Karpas-422 (cell line): ENCODE results near the gene PLEKHN1. TPM values are rescaled to one million over a fixed set of nuclear protein-coding genes. Genes with fewer than 3 reads are reported as not detected.
"Not testable (repeated sequence)": the region's sequence is repeated elsewhere in the genome, so short reads cannot be mapped to it uniquely, and the experiment has no call there.

Experiments
- DNase-seq: peaks from one replicate; pipeline ENCODE4 v3.0.0-alpha.2; 2015
- H2AFZ ChIP-seq: fragments of 200-600 bp; sonication (generic); 2 replicates; pipeline ENCODE4 v1.6.1; 2014; ENCODE audit warnings: antibody characterized with exemption, low read length, mixed read lengths
- H3K27ac ChIP-seq: fragments of 200-600 bp; sonication (generic); 2 replicates; pipeline ENCODE4 v1.5.1; 2014; ENCODE audit warnings: mild to moderate bottlenecking, low read length, moderate library complexity
- H3K27me3 ChIP-seq: fragments of 200-600 bp; sonication (generic); 2 replicates; pipeline ENCODE4 v1.6.1; 2014; ENCODE audit warnings: low read length, mixed read lengths
- H3K36me3 ChIP-seq: fragments of 200-600 bp; sonication (generic); 2 replicates; pipeline ENCODE4 v1.6.1; 2014; ENCODE audit warnings: low read length, mixed read lengths; ENCODE audit not compliant: insufficient read depth
- H3K4me1 ChIP-seq: fragments of 200-600 bp; sonication (generic); 2 replicates; pipeline ENCODE4 v1.6.1; 2014; ENCODE audit warnings: mild to moderate bottlenecking, low read length, mixed read lengths
- H3K4me2 ChIP-seq: fragments of 200-600 bp; sonication (generic); 2 replicates; pipeline ENCODE4 v1.6.1; 2014; ENCODE audit warnings: low read length, low read depth, mild to moderate bottlenecking; ENCODE audit not compliant: poor library complexity, severe bottlenecking
- H3K4me3 ChIP-seq: fragments of 200-600 bp; sonication (generic); 2 replicates; pipeline ENCODE4 v1.5.1; 2014; ENCODE audit warnings: mild to moderate bottlenecking, antibody characterized with exemption, low read length, mixed read lengths
- H3K79me2 ChIP-seq: fragments of 200-600 bp; sonication (generic); 2 replicates; pipeline ENCODE4 v1.6.1; 2014; ENCODE audit warnings: mild to moderate bottlenecking, low read length, mixed read lengths
- H3K9ac ChIP-seq: fragments of 200-600 bp; sonication (generic); 2 replicates; pipeline ENCODE4 v1.6.0; 2014; ENCODE audit warnings: low read length
- H3K9me2 ChIP-seq: fragments of 200-600 bp; sonication (generic), shearing (Covaris generic); replicated peaks from 2 replicates; pipeline ENCODE4 v1.6.0; 2014; ENCODE audit warnings: mild to moderate bottlenecking, low read length, moderate library complexity; ENCODE audit not compliant: insufficient read depth
- H3K9me3 ChIP-seq: fragments of 300-700, 200-600 bp; sonication (generic); 2 replicates; pipeline ENCODE4 v1.6.1; 2014; ENCODE audit warnings: low read length, mixed read lengths
- H4K20me1 ChIP-seq: fragments of 200-600 bp; sonication (generic); 2 replicates; pipeline ENCODE4 v1.6.1; 2014; ENCODE audit warnings: mild to moderate bottlenecking, antibody characterized with exemption, low read length, low read depth; ENCODE audit not compliant: insufficient read depth
- total RNA-seq: library from RNA; depleted of rRNA; stranded (reverse); fragments of >200 nt; shearing (Covaris generic); gene quantifications from 2 replicates; pipeline ENCODE4 v1.2.3, GENCODE V29; 2014; ENCODE audit warnings: low replicate concordance

PLEKHN1 gene
- total RNA-seq, 1 experiment from 2014 or later, result not detected

DNA sequence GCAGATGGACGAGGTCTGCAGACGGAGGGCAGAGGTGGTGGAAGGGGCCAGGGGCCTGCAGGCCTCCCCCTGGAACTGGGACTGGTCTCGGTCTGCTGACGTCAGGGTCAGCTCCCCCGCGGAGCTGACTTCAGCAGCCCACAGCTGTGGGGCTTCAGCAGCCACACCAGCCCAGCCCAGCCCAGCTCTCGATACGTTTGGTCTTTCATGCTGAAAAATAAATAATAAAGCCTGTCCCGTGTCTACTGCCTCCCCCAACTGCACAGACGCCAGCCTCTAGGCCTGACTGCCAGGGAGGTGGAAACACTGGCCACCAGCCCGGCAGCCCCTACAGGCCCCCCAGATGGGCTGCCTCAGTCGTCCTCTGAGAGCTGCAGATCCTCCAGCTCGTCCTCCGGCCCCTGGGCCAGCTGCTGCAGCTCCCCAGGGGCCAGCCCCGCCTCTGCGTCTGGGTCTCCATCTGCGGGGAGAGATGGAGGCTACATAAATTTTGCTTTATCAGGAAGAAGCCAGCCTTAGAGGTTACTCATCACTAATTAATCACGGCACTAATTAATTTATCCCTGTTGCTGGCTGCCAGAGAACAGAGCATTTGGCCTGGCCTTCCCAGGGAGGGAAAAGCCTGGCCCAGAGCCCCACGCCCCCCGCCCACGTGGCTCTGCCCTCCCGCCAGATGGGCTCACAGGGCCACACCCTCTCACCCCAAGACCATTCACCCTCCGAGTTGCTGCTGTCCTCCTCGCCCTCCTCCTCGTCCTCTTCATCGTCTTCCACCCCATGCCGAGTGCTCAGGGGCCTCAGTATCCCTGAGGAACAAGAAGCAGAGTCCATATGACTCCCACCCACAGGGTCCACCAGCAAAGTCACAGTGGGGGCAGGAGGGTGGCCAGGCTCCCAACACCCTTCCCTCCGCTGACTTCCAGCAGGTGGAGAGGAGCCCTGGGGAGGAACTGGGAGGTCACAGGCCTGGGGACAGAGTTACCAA, 21.6 kb upstream of the PLEKHN1 start:
- no peak for DNase-seq
- Histone ChIP-seq H3K27ac (no peak overlapping the region), H3K36me3 (no peaks in the 10 kb centered on the region), H3K9me2 (no peaks in the 10 kb centered on the region), H3K4me3 (no peak overlapping the region), H2AFZ (no peak overlapping the region), H3K79me2 (no peaks in the 10 kb centered on the region), H3K4me1 (peaks cover 24% of the 10 kb centered on the region), H3K4me2 (no peak overlapping the region), H3K9ac (no peak overlapping the region), H3K27me3 (no peaks in the 10 kb centered on the region), H3K9me3 (no peaks in the 10 kb centered on the region), H4K20me1 (peaks cover 31% of the 10 kb centered on the region; the same call in 1 of the 2 replicates)

DNA sequence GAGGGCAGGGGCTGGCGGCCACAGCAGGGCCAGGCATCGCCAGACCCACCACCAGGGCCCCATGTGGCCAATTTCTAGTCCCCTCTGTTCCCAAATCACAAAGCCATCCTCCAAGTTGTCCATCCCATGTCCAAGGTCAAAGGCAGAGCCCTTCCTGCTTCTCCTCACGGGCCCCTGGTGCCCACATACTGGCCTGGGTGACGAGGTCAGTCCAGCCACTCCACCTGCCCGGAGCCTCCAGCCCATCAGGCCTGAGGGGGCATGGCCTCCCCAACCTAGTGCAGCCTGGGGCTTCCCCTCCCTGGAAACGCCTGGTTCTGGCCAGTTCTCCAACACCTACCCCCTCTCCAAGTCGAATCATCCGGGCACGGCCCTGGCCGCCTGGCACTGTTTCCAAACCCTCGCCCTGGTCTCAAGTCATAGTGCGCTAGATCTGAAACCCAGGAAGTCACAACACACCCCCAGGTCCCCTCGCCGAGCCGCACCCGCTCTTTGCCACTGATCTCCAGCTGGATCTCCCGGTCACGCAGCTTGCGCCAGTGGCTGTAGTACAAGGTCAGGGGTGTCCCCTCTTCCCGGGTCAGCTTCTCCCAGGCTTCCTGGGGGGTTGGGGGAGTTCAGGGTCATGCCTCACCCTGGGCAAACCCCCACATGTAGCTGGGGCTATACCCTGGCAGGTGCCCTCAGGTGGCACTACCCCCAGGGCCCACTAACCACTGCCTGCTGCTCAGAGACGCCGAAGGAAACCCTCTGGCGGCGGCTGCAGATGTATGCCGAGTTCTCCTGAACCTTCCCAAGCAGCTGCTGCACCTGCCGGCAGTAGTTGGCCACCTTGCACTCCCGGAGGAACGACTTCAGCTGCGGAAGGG, 20.4 kb upstream of the PLEKHN1 start:
- H3K9me3 ChIP-seq, result no peaks in the 10 kb centered on the region
- H3K9me2 ChIP-seq, result no peaks in the 10 kb centered on the region
- H3K79me2 ChIP-seq, result no peaks in the 10 kb centered on the region
- no peak overlapping the region for H3K9ac ChIP-seq
- no peak overlapping the region for H3K4me3 ChIP-seq
- DNase-seq, result no peak
- peaks cover 19% of the 10 kb centered on the region for H3K4me1 ChIP-seq
- H2AFZ ChIP-seq, result no peak overlapping the region
- no peaks in the 10 kb centered on the region for H3K27me3 ChIP-seq
- H3K27ac ChIP-seq, result no peak overlapping the region
- H3K36me3 ChIP-seq, result peaks cover 8% of the 10 kb centered on the region; the same call in 1 of the 2 replicates
- H4K20me1 ChIP-seq, result peaks cover 33% of the 10 kb centered on the region; the same call in 1 of the 2 replicates
- H3K4me2 ChIP-seq, result no peak overlapping the region

DNA sequence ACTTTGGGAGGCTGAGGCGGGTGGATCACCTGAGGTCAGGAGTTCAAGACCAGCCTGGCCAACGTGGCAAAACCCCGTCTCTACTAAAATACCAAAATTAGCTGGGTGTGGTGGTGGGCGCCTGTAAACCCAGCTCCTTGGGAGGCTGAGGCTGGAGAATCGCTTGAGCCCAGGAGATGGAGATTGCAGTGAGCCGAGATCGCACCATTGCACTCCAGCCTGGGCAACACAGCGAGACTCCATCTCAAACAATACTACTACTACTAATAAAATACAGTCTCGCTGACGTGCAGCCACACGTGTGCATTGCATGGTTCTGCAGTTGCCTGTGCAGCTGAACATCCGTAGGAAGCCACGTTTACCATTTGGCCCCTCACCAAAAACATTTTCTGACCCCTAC, 19.5 kb upstream of the PLEKHN1 start:
- H3K4me1 ChIP-seq, result peaks cover 12% of the 10 kb centered on the region
- H3K9ac ChIP-seq, DNase-seq, H3K9me3 ChIP-seq, H3K36me3 ChIP-seq, H3K4me3 ChIP-seq, H3K9me2 ChIP-seq, H3K4me2 ChIP-seq, H3K79me2 ChIP-seq, H3K27me3 ChIP-seq, H3K27ac ChIP-seq, H2AFZ ChIP-seq: not testable (repeated sequence)
- peaks cover 28% of the 10 kb centered on the region; the same call in 1 of the 2 replicates for H4K20me1 ChIP-seq

DNA sequence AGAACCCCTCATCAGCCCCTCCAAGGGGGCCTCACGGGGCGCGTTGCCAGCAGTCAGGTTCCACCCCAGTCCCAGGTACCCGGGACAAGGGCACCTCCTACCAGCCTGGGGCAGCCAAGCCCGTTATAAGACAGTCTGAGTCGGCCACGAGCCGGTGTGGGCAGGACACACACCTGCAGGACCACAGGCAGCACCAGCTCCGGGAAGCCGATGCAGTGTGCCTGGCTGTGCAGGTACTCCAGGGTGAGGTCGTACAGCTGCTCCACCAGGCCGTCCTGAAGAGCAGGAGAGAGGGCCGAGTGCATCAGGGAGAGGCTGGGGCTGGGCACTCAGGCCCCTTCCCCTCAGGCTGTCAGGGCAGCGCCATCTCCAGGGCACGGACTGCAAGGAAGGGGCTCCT, 18.3 kb upstream of the PLEKHN1 start:
- no peak overlapping the region for H3K4me2 ChIP-seq
- H2AFZ ChIP-seq, result no peak overlapping the region
- no peaks in the 10 kb centered on the region for H3K9me2 ChIP-seq
- H3K27me3 ChIP-seq, result no peaks in the 10 kb centered on the region
- peaks cover 8% of the 10 kb centered on the region; the same call in 1 of the 2 replicates for H3K36me3 ChIP-seq
- no peaks in the 10 kb centered on the region for H3K9me3 ChIP-seq
- H3K4me1 ChIP-seq, result peaks cover under 1% of the 10 kb centered on the region
- no peak for DNase-seq
- peaks cover 28% of the 10 kb centered on the region; the same call in 1 of the 2 replicates for H4K20me1 ChIP-seq
- H3K4me3 ChIP-seq, result no peak overlapping the region
- H3K79me2 ChIP-seq, result no peaks in the 10 kb centered on the region
- no peak overlapping the region for H3K9ac ChIP-seq
- no peak overlapping the region for H3K27ac ChIP-seq

DNA sequence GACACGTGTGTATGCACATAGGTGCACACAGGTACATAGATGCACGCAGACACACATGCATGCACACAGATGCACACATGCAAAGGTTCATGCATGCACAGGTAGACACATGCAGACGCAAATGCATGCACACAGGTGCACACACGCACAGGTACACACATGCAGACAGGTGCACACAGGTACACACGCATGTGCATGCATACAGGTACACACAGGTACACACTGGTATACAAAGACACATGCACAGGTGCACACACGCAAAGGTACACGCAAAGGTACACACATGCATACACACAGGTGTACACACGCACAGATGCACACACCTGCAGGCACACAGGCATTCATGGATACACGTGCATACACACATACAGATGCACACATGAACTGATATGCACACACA, 16.0 kb upstream of the PLEKHN1 start:
- Histone ChIP-seq H3K4me2 (no peak overlapping the region), H3K79me2 (no peaks in the 10 kb centered on the region), H3K27ac (no peak overlapping the region), H3K9ac (no peak overlapping the region), H2AFZ (no peak overlapping the region), H3K27me3 (no peaks in the 10 kb centered on the region), H4K20me1 (peaks cover 27% of the 10 kb centered on the region; the same call in 1 of the 2 replicates), H3K9me2 (no peaks in the 10 kb centered on the region), H3K36me3 (peaks cover 13% of the 10 kb centered on the region; the same call in 1 of the 2 replicates), H3K9me3 (no peaks in the 10 kb centered on the region), H3K4me3 (no peak overlapping the region), H3K4me1 (no peaks in the 10 kb centered on the region)
- DNase-seq, result no peak

DNA sequence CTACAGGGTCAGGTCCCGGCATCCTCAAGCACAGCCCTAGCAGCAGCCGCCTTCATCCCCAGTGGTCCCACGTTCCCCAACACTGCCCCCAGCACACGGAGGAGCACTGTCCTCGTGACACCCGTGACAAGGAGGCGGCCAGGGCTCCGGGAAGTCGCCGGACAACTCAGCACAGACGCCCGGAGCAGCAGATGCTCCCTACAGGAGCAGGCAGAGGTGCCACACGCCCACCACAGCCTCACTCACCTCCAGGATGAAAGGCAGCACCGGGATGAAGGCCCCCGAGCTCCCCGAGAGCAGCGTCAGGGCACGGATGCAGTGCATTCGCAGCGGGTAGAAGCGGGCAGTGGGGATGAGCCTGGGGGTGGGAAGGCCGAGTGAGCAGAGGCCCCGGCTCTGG, 15.4 kb upstream of the PLEKHN1 start:
- H3K4me1 ChIP-seq, result no peaks in the 10 kb centered on the region
- no peak overlapping the region for H3K9ac ChIP-seq
- H3K36me3 ChIP-seq, result peaks cover 13% of the 10 kb centered on the region; the same call in 1 of the 2 replicates
- H3K9me3 ChIP-seq, result no peaks in the 10 kb centered on the region
- H2AFZ ChIP-seq, result no peak overlapping the region
- H3K27me3 ChIP-seq, result no peaks in the 10 kb centered on the region
- peaks cover 24% of the 10 kb centered on the region; the same call in 1 of the 2 replicates for H4K20me1 ChIP-seq
- DNase-seq, result no peak
- no peaks in the 10 kb centered on the region for H3K79me2 ChIP-seq
- H3K4me3 ChIP-seq, result no peak overlapping the region
- no peaks in the 10 kb centered on the region for H3K9me2 ChIP-seq
- H3K4me2 ChIP-seq, result no peak overlapping the region
- no peak overlapping the region for H3K27ac ChIP-seq

DNA sequence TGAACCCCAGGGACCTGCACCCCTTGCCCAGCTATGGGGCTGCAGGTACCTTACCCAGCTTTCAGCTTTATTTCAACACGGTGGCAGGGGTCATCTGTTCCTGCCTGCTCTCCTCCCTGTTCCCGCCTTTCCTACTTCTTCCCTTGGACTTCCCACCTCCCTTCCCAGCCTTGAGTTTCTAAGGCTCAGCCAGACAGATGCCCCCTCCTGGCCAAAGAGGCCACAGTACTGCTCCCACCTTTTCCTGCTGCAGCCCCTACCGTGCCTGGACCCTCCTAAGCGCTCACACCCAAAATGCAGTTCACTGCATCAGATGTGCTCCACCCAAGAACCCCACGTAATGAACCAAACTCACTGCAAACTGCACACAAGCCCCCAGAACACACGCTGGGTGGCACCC, 14.9 kb upstream of the PLEKHN1 start:
- Histone ChIP-seq H3K9me3 (no peaks in the 10 kb centered on the region), H3K9me2 (no peaks in the 10 kb centered on the region), H3K9ac (no peak overlapping the region), H2AFZ (no peak overlapping the region), H3K4me2 (no peak overlapping the region), H3K27ac (no peak overlapping the region), H3K4me3 (no peak overlapping the region), H3K4me1 (no peaks in the 10 kb centered on the region), H3K36me3 (peaks cover 13% of the 10 kb centered on the region; the same call in 1 of the 2 replicates), H3K27me3 (no peaks in the 10 kb centered on the region), H3K79me2 (no peaks in the 10 kb centered on the region), H4K20me1 (0 out of 2 replicates have a peak, but pooled peaks cover 23% of the 10 kb centered on the region)
- no peak for DNase-seq

DNA sequence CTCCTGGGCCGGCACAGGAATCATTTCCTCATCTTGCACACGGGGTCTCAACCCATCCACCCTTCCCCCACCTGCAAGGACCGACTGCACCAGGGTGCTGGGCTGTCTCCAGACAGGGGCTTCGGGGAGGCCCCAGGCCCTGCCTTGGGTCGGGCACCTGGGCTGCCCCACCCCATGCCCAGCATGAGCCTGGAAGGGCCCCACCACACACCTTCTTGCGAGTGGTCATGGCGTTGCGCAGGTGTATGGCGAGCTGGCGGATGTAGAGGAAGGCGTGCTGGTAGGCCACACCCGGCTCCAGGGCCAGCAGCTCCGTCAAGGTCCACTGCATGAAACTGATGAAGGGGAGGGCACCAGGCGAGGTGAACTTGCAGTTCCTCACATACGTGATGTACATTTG, 14.1 kb upstream of the PLEKHN1 start:
- 0 out of 2 replicates have a peak, but pooled peaks cover 26% of the 10 kb centered on the region for H4K20me1 ChIP-seq
- H3K4me3 ChIP-seq, result no peak overlapping the region
- H3K27me3 ChIP-seq, result no peaks in the 10 kb centered on the region

More for the DNA sequence above, 14.1 kb upstream of the PLEKHN1 start:
- H3K9ac ChIP-seq, result no peak overlapping the region
- peaks cover 13% of the 10 kb centered on the region; the same call in 1 of the 2 replicates for H3K36me3 ChIP-seq
- no peaks in the 10 kb centered on the region for H3K4me1 ChIP-seq
- H2AFZ ChIP-seq, result no peak overlapping the region
- no peak for DNase-seq
- no peak overlapping the region for H3K4me2 ChIP-seq
- H3K9me2 ChIP-seq, result no peaks in the 10 kb centered on the region
- no peak overlapping the region for H3K27ac ChIP-seq
- H3K79me2 ChIP-seq, result peaks cover 4% of the 10 kb centered on the region
- H3K9me3 ChIP-seq, result no peaks in the 10 kb centered on the region
